Suppressor macrophage treated with lipopolysaccharide for 4 hours (primary cell): Measurements from ENCODE around the gene RABEPK.
"Not testable (repeated sequence)": the region's sequence is repeated elsewhere in the genome, so short reads cannot be mapped to it uniquely, and the experiment has no call there.

Experiments
- DNase-seq: peaks from one replicate; pipeline ENCODE4 v3.0.0-alpha.2; 2020

RABEPK gene

DNA sequence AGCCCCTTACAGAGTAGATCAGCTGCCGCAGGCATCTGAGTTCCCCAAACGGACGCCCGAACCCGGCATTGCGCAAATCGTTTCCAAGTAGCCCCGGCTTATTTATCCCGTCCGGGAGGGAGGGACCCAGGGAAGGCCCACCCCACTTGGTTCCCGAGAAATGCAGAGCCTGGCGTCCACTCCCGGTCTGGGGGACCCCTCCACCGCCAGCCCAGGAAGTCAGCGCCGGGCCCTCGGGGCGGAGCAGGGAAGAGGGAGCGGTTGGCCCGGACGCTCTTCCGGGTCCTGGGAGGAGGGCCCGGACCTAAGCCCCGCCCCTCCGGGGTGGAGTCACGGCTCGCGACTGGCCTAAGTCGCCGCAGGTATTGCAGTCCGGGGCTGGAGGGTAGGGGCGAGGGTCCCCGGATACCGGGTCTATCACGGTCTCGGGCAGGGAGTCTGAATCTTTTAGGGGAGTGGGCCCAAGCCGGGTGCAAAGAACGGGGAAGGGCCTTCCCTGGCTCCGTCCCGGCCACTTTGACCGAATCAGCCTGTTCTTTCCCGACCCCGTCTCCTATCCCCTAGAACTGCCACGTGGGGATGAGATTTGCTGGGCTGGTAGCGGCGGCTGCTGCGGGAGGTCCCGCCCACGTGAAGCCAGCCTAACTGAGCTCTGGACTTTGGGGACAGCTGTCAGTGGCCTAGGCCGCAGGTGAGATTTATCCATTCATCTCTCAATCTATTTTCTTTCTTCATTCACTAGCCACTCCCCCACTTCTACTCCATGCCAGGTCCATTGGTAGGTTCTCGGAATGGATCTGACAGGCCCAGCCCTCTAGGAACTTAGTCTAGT lies at the start of gene RABEPK:
TSS of gene RABEPK (plus strand) at position 327 of the 832 bp plus-strand sequence. CDS start 2,472 bp downstream, outside the sequence.
- DNase-seq: peak; percentile 97

- DNase-seq: no peak
These were observed 48.6 kb upstream of the RABEPK start for GRCh38 chr9:125151730-125152129.

DNA sequence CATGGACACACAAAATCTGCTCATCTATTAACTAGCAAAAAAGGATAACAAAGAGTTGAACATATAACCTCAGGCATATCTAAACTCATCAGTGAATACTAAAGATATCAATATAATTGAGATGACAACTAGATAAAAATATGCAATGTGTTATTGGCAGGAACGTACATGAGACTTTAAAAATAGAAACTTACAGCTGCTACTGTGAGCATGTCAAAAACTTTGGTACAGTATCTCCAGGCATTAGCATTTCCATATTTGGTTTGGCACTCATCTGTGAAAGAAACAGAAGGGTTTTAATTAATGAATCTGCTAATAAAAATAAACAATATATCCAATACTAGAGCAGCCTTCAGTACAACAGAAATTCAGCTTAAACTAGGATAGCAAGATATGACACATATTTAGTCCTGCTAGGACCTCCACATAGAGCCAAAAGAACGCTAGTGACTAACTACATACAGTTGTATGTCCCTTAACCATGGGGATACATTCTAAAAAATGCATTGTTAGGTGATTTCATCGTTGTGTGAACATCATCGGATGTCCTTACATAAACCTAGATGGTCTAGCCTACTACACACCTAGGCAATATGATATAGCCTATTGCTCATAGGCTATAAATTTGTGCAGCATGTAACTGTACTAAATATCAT lies 46.5 kb upstream of the RABEPK start:
- DNase-seq: no peak

DNA sequence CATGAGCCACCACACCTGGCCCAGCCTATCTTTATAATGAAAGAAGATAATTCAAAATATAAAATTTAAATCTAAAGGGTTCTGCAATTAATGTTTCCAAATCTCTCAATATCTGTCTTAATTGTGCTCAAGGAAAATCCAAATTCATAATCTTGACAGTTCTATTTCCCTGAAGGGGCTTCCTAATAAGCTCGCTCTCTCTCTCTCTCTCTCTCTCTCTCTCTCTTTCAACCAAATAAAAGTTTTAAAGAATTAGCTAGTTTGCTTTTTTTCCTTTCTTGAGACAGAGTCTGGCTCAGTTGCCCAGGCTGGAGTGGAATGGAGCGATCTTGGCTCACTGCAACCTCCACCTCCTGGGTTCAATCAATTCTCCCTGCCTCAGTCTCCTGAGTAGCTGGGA lies 43.8 kb upstream of the RABEPK start:
- DNase-seq: no peak

- no peak for DNase-seq
These were observed 39.6 kb upstream of the RABEPK start for GRCh38 chr9:125160750-125161149.

GRCh38 chr9:125161284-125161918 lies 38.9 kb upstream of the RABEPK start:
- DNase-seq: no peak

DNA sequence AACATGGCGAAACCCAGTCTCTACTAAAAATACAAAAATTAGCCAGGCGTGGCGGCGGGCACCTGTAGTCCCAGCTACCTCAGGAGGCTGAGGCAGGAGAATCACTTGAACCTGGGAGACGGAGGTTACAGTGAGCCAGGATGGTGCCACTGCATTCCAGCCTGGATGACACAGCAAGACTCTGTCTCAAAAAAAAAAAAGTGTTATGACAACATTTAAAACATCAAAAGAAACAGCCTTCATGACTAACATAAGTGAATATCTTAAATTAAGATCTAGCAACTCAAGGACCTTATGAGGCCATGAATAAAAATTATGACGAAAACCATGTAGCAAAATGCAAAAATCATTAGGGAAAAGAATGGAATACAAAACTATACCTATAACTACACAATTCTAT lies 37.5 kb upstream of the RABEPK start:
- not testable (repeated sequence) for DNase-seq

GRCh38 chr9:125166762-125167161 lies 33.6 kb upstream of the RABEPK start:
- DNase-seq: no peak

DNA sequence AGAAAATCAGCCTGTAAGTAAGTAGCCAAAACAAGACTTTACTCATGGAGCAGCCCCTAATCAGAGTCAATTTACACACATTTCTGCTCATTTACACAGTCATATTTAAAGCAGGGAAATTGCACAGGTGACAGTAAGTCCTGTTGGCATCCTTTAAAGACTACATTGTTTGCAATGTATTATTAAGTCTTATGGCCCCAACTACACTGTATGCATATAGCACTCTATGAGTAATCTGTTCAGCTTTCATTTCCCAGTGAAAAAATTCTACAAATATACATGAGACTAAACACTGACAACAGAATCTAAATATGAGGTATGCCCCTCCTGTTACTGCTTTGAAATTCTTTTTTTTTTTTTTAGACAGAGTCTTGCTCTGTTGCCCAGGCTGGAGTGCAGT lies 30.4 kb upstream of the RABEPK start:
- no peak for DNase-seq

GRCh38 chr9:125172031-125172755 lies 28.1 kb upstream of the RABEPK start:
- DNase-seq: peak; percentile 16

GRCh38 chr9:125176636-125177035 lies 23.7 kb upstream of the RABEPK start:
- no peak for DNase-seq

DNA sequence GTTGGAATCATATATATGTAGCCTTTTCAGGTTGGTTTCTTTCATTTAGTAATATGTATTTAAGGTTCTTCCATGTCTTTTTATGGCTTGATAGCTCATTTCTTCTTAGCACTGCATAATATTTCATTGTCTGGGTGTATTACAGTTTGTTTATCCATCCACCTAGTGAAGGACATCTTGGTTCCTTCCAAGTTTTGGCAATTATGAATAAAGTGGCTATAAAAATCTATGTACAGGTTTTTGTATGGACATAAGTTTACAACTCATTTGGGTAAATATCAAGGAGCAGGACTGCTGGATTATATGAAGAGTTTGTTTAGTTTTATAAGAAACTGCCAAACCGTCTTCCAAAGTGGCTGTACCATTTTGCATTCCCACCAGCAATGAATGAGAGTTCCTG lies 22.5 kb upstream of the RABEPK start:
- no peak for DNase-seq

GRCh38 chr9:125179776-125180175 lies 20.6 kb upstream of the RABEPK start:
- DNase-seq: not testable (repeated sequence)

GRCh38 chr9:125180876-125181275 lies 19.5 kb upstream of the RABEPK start:
- no peak for DNase-seq

DNA sequence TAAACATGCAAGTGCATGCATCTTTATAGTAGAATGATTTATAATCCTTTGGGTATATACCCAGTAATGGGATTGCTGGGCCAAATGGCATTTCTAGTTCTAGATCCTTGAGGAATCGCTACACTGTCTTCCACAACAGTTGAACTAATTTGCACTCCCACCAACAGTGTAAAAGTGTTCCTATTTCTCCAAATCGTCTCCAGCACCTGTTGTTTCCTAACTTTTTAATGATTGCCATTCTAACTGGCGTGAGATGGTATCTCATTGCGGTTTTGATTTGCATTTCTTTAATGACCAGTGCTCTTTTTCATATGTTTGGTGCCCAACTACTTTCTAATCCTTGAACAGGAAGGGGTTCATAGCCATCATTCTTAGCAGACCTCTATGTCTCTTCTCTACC lies 18.6 kb upstream of the RABEPK start:
- not testable (repeated sequence) for DNase-seq

DNA sequence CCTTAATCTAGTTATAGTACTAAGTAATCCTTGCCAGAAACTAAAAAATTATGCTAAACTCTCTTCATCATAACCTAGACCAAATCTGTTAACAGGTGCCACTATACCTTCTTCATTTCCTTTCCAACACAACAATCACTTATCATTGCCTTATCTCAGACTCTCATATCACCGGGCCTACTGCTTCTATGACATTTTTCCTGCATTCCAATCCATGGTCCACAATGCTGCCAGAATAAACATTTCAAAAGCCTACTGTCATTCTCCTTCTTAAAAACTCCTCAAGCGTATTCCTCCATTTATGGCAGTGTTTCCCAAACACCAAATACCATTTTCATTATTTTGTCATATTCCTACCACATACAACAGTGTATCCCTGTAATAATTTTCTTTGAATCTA lies 17.3 kb upstream of the RABEPK start:
- DNase-seq: no peak

DNA sequence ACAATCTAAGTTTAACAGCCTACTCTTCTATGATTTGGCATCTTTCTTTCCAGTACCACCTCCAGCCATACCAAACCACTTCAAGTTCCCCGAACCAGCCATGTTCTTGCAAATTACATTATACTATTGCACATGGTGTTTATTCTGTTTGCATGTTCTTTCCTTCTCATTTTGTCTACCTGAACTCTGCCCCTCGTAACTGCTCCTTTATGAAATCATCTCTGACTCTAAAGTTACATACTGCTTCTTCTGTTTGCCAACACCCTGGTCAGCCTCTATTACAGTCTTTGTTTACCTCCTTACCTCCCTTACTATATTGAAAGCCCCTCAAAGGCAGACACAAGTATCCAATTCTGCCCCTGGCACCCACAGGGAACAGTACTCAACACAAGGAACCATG lies 16.8 kb upstream of the RABEPK start:
- no peak for DNase-seq

GRCh38 chr9:125189011-125189360 lies 11.4 kb upstream of the RABEPK start:
- DNase-seq: peak; percentile 28

- peak; percentile 99 for DNase-seq
These were observed 10.7 kb upstream of the RABEPK start, which contains the start of gene PPP6C for GRCh38 chr9:125189361-125190289. TSS of gene PPP6C (minus strand) at chr9:125189803. CDS start at chr9:125189718, 85 bp downstream.

DNA sequence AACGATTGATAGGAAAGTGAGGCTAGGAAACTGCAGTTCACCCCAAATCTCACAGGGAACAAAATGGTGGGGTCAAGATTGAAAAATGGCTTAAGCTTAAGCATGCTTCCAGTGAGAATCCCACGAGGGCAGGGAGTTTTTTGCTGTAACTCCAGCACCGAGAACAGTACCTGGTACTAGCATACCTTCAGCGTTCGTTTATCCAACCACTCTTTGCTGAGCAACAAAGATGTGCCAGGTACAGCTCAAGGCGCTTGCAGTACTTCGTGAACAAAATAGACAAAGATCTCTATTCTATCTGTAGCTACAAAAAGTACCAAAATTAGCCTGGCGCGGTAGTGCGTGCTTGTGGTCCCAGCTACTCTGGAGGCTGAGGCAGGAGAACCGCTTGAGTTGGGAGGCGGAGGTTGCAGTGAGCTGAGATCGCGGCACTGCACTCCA lies 10.0 kb upstream of the RABEPK start:
- DNase-seq: no peak

- DNase-seq: peak; percentile 8
These were observed 5.9 kb upstream of the RABEPK start for GRCh38 chr9:125194466-125194865.

DNA sequence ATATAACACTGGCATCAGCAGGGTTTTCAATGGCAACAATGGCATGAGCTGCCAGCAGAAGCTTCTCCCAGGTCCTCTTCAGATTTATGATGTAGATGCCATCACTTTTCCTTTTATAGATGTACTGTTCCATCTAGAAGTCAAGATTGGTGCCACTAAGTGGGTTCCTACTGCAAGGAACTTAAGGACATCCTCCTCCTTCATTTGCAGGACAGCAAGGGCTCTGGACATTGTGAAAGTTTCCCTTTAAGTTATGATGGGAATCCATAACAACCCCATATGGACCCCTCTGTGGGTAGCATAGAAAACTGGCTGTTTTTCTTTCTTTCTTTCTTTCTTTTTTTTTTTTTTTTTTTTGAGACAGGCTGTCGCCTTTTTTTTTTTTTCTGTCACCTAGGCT lies 4.8 kb upstream of the RABEPK start:
- not testable (repeated sequence) for DNase-seq
